Measurements from ENCODE around the gene ICAM4. TPM values are rescaled to one million over a fixed set of nuclear protein-coding genes. Genes with fewer than 3 reads are reported as not detected.

Gene ICAM4
- polyA plus RNA-seq, 3 donors, result 5.5 to 17.3 (median 11.2) TPM

DNA sequence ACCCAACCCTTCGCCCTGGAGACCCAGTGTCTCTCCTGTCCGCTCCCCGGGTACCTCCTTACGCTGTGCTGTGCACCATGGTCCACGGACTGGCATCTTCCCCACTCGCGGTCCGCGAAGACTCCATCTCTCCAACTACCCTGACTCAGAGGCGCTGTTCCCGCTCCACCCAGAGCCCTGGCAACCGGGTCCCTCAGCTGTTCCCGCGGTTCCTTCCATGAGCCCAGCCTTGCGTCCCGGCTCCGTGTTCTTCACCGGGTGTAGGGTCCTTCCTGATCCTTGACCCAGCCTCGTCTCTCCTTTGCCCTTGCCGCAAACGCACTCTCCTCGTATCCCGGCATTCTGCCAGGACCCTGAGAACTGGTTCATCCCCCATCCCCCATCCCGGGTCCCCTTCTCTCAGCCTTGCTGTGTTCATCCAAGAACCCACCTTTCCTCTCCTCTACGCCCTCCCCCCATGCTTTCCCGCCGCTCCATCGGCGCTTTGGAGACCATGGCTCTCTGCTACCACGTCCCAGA is 3.7 kb downstream of the ICAM4 start:
- H4K20me1 ChIP-seq (ENCODE audit: insufficient read depth, low read length), result peaks cover 22% of the 10 kb centered on the region
- peaks cover 87% of the 10 kb centered on the region for H3K4me1 Mint-ChIP-seq
- peaks cover 69 to 84% (median 82%) of the 10 kb centered on the region in 3 donors for H3K27me3 Mint-ChIP-seq (ENCODE audit: low read depth in 3 of 3)
- peaks cover 21 to 33% of the 10 kb centered on the region in 2 donors for H3K36me3 Mint-ChIP-seq
- peaks cover 97% of the 10 kb centered on the region in 2 donors for H3K4me1 ChIP-seq (ENCODE audit: control insufficient read depth in 1 of 2, insufficient read depth in 2 of 2, low read length in 2 of 2)
- H3K79me2 ChIP-seq (ENCODE audit: insufficient read depth, low read length), result no peaks in the 10 kb centered on the region
- no peak overlapping the region for H3K27ac ChIP-seq (ENCODE audit: low read depth in 1 of 2, low read length in 2 of 2)
- H3K4me3 ChIP-seq (replicated peaks in 1 of 3; ENCODE audit: low read depth in 2 of 3, low read length in 3 of 3), result peak overlapping the region in 2 of 3 experiments; percentile 29 to 74
- peak overlapping the region; percentile 73 for H2AFZ ChIP-seq (ENCODE audit: insufficient read depth, low read depth, low read length, poor library complexity, severe bottlenecking)
- H3K4me2 ChIP-seq (replicated peaks; ENCODE audit: extremely low read depth, low read length, poor library complexity, severe bottlenecking), result peak overlapping the region; percentile 78
- peak overlapping the region; percentile 75 to 94 for H3K4me3 Mint-ChIP-seq
- H3K9ac ChIP-seq (ENCODE audit: insufficient read depth, low read length, poor library complexity, severe bottlenecking), result peak overlapping the region; percentile 33
- no peak for TF ChIP-seq CTCF (IDR thresholded peaks at IDR 0.05)
- under 1% methylated on average over 30 of the region's 30 CpGs for WGBS (ENCODE audit: insufficient coverage)
- H3K9me3 ChIP-seq (replicated peaks in 1 of 2; ENCODE audit: control insufficient read depth in 1 of 2, insufficient read depth in 1 of 2, low read length in 2 of 2), result peaks cover 6 to 22% of the 10 kb centered on the region in 2 donors
- peaks cover 32 to 78% of the 10 kb centered on the region in 2 donors for H3K27me3 ChIP-seq (ENCODE audit: control insufficient read depth in 2 of 2, insufficient read depth in 2 of 2, low read length in 2 of 2)
- DNase-seq, result peak in 1 of 3 donors; percentile 35
- peak overlapping the region in 5 of 7 donors; percentile 17 to 78 (median 64) for H3K27ac Mint-ChIP-seq
- intact Hi-C loops (cut with micrococcal nuclease), result no loop called here
- peaks cover 0 to 48% (median 31%) of the 10 kb centered on the region in 7 donors for H3K9me3 Mint-ChIP-seq
- peaks cover 8% of the 10 kb centered on the region in 2 donors for H3K36me3 ChIP-seq (replicated peaks in 1 of 2; ENCODE audit: control insufficient read depth in 1 of 2, insufficient read depth in 2 of 2, low read length in 2 of 2)

DNA sequence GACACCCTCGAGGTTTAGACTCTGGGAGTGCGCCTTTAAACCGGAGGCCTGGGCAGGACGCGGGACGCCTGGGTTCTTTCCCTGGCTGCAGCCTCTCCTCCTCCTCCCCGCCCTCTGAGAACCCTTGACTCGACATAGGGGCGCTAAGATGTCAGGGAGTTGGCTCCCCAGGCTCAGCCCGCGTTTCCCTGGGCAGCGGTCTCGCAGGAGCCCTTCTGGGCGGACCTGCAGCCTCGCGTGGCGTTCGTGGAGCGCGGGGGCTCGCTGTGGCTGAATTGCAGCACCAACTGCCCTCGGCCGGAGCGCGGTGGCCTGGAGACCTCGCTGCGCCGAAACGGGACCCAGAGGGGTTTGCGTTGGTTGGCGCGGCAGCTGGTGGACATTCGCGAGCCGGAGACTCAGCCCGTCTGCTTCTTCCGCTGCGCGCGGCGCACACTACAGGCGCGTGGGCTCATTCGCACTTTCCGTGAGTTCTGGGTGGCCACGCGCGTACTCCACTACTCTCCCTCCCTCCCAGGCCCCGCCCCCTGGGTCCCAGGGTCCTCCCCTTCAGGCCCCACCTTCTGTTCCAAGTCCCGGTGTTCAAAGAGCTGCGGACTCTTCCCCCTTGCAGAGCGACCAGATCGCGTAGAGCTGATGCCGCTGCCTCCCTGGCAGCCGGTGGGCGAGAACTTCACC is 4.3 kb downstream of the ICAM4 start:
- WGBS (ENCODE audit: insufficient coverage), result under 1% methylated on average over 57 of the region's 57 CpGs
- intact Hi-C loops (cut with micrococcal nuclease), result no loop called here
- H3K27me3 Mint-ChIP-seq (ENCODE audit: low read depth in 3 of 3), result peaks cover 74 to 90% (median 86%) of the 10 kb centered on the region in 3 donors
- H3K4me3 Mint-ChIP-seq, result peak overlapping the region; percentile 75 to 94
- Histone ChIP-seq H3K9ac (ENCODE audit: insufficient read depth, low read length, poor library complexity, severe bottlenecking) (peak overlapping the region; percentile 33), H3K4me3 (replicated peaks in 1 of 3; ENCODE audit: low read depth in 2 of 3, low read length in 3 of 3) (peak overlapping the region; percentile 12 to 74 (median 29)), H3K4me2 (replicated peaks; ENCODE audit: extremely low read depth, low read length, poor library complexity, severe bottlenecking) (peak overlapping the region; percentile 78), H4K20me1 (ENCODE audit: insufficient read depth, low read length) (peaks cover 16% of the 10 kb centered on the region), H2AFZ (ENCODE audit: insufficient read depth, low read depth, low read length, poor library complexity, severe bottlenecking) (peak overlapping the region; percentile 73), H3K79me2 (ENCODE audit: insufficient read depth, low read length) (no peaks in the 10 kb centered on the region), H3K27me3 (ENCODE audit: control insufficient read depth in 2 of 2, insufficient read depth in 2 of 2, low read length in 2 of 2) (peaks cover 36 to 83% of the 10 kb centered on the region in 2 donors), H3K4me1 (ENCODE audit: control insufficient read depth in 1 of 2, insufficient read depth in 2 of 2, low read length in 2 of 2) (peaks cover 97% of the 10 kb centered on the region in 2 donors), H3K9me3 (replicated peaks in 1 of 2; ENCODE audit: control insufficient read depth in 1 of 2, insufficient read depth in 1 of 2, low read length in 2 of 2) (peaks cover 6 to 22% of the 10 kb centered on the region in 2 donors), H3K36me3 (replicated peaks in 1 of 2; ENCODE audit: control insufficient read depth in 1 of 2, insufficient read depth in 2 of 2, low read length in 2 of 2) (peaks cover 2% of the 10 kb centered on the region in 2 donors), H3K27ac (ENCODE audit: low read depth in 1 of 2, low read length in 2 of 2) (no peak overlapping the region)
- peak overlapping the region in 2 of 7 donors; percentile 19 to 66 for H3K27ac Mint-ChIP-seq
- peak; percentile 30 to 68 (median 61) for DNase-seq
- H3K36me3 Mint-ChIP-seq, result peaks cover 20 to 27% of the 10 kb centered on the region in 2 donors
- H3K9me3 Mint-ChIP-seq, result peaks cover 0 to 51% (median 31%) of the 10 kb centered on the region in 7 donors
- no peak for TF ChIP-seq CTCF (IDR thresholded peaks at IDR 0.05)
- H3K4me1 Mint-ChIP-seq, result peaks cover 87% of the 10 kb centered on the region

Data from CD14-positive monocyte (primary cell).